CD4-positive, alpha-beta T cell treated with Interleukin-4 for 1 hour (primary cell): Measurements from ENCODE around the gene MDFIC.

Source experiments
- DNase-seq, 2 donors: peaks; one replicate each; pipeline ENCODE4 v3.0.0-alpha.2; 2020 to 2022

MDFIC gene

DNA sequence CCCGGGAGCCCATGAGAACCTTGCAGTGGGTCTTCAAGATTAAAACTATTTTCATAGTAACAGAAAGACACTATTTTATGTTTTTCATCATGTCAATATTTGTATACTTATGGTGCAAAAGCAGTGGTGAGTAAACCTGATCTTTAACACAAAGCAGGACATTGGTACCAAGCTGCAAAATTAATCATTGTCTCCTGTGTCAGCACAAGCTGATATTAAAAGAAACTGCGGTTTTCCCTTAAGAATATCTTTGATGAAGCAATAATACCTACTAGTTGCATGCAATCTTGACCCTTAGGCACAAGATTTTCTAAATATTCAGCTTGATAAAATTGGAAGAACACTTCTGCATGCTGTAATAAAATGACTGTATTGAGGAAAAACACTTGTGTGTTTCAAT, 121.7 kb downstream of the MDFIC start:
- DNase-seq: no peak

GRCh38 chr7:115044224-115044623, 122.3 kb downstream of the MDFIC start:
- DNase-seq: no peak

DNA sequence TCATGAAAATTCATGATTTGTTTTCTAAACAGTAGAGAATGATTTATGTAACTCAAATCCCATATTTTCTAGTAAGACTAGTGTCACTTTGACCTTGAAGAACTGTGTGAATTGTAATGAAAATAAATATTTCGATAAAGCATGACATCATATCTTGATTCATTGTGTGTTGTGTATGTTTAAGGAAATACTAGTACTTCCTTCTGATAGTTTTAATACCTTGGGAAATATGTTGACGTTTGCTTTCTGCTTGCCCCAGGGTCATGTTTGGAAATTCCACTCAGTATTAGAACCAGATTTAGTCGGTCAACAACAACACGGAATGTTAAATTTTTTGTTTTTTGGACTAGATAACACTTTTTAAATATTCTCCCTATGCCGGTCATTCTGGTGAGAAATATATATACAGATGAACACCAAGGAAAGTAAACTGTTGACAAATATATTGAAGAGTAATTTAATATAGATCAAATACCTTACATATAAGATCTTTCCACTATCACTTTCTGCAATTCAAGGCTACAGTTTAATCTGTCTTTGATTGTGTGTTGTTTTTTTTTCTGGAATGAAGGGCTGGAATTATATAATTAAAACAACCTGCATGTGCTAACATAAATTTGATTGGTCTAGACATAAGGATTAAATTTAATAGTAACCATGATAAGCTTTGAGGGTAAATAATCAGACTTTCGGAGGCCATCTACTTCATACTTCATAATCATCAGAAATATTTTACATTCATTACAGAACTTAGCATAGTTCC, 126.2 kb downstream of the MDFIC start:
- no peak for DNase-seq

GRCh38 chr7:115052706-115053105, 130.8 kb downstream of the MDFIC start:
- no peak for DNase-seq

GRCh38 chr7:115054478-115055065, 132.7 kb downstream of the MDFIC start:
- DNase-seq: no peak

GRCh38 chr7:115056019-115056418, 134.1 kb downstream of the MDFIC start:
- no peak for DNase-seq

GRCh38 chr7:115058726-115059125, 136.8 kb downstream of the MDFIC start:
- DNase-seq: no peak

- DNase-seq: no peak
Observed at GRCh38 chr7:115059321-115059720, 137.4 kb downstream of the MDFIC start.

DNA sequence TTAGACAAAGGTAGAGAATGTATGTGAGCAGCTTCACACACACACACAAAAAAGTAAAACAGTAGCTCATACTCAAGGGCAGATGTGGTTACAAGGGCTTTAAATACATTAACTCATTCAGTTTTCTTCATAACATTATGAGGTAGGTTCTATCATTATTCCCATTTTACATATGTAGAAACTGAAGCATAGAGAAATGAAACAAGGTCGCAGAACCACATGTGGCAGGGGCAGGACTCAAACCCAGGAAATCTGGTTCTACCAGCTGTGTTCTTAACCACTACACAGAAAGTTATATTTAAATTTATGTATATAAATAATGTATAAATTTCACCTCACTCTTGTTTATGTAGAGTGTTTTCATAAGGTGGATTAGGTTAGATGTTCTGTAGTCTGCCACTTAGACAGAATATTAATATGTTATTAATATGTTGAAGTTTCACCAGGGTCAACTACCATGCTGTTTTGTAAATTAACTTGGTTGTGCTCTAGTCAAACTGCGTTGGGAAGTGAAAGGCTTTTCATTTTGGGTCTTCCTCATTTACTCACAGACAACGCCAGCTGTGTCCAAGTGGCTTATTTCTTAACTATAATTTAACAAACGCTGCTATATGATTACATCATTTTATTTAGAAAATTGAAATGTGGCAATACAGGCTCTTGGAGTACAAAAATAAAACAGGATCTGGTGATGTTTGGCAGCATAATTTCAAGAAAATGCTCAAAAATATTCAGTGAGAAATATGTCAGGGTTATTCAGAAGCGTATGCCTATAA, 138.4 kb downstream of the MDFIC start:
- peak; percentile 21 to 25 for DNase-seq

DNA sequence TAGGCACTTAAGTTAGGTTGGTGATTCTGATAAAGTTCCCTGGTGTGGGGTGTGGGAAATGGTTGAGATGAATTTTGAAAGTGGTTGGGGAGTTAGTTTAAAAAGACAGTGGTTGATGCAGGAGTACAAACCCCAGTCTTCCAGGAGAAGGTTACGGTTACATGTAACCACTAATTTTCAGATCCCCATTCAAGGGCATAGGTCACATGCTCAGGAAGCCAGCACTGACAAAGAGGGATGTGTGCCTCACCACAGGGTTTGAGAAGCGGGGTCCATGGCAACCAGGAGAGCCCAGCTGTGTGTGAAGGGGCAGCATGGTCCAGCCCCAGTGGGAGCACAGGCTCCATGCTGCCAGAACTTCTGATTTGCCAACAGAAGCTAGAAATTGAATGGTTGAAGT, 144.2 kb downstream of the MDFIC start:
- DNase-seq: peak; percentile 10 to 11

- no peak for DNase-seq
Observed at GRCh38 chr7:115066634-115067033, 144.7 kb downstream of the MDFIC start.

DNA sequence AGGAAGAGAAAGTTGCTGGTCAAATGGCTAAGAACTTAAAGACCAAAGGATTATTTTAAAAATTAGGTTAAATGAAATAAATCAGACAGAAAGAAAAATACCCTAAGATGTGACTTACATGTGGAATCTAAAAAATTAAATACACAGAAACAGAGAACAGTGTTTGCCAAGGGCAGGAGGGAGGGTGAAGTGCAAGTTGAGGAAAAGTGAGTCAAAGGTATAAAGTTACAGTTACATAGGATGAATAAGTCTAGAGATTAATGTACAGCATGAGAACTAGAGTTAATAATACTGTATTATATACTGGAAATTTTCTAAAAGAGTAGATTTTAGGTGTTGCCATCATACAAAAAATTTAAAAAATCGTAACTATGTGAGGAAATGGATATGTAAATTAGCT, 146.3 kb downstream of the MDFIC start:
- no peak for DNase-seq
